Measurements from ENCODE around the gene HMHB1.
"Not testable (repeated sequence)": the region's sequence is repeated elsewhere in the genome, so short reads cannot be mapped to it uniquely, and the experiment has no call there.

The HMHB1 gene

GRCh38 chr5:143805861-143806260 lies 6.1 kb upstream of the HMHB1 start:
- no peak for DNase-seq

- DNase-seq = no peak
These were observed 5.4 kb upstream of the HMHB1 start for GRCh38 chr5:143806579-143806978.

DNA sequence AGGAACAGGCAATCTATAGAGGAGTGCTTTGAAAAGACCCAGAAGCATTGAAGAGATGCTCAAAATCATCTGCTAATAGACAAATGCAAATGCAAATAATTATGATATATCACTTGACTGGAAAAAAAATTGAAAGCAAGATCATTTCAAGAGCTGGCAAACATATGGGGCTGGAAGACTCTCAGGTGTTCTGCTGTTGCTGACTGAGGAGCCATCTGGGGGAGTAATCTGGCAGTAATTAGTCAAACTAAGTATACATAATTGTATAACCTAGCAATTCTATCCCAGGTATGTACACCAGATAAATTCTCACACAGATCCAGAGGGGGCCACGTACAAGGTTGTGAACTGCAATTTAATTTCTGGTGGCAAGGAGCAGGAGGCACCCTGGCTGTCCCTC lies 4.6 kb upstream of the HMHB1 start:
- no peak for DNase-seq

DNA sequence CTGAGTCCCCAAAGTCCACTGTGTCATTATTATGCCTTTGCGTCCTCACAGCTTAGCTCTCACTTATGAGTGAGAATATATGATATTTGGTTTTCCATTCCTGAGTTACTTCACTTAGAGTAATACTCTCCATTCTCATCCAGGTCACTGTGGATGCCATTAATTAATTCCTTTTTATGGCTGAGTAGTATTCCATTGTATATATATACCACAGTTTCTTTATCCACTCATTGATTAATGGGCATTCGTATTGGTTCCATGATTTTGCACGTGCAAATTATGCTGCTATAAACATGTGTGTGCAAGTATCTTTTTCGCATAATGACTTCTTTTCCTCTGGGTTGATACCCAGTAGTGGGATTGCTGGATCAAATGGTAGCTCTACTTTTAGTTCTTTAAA lies 4.4 kb downstream of the HMHB1 start:
- DNase-seq = not testable (repeated sequence)

- no peak for DNase-seq
These were observed 7.8 kb downstream of the HMHB1 start for GRCh38 chr5:143819716-143820115.

DNA sequence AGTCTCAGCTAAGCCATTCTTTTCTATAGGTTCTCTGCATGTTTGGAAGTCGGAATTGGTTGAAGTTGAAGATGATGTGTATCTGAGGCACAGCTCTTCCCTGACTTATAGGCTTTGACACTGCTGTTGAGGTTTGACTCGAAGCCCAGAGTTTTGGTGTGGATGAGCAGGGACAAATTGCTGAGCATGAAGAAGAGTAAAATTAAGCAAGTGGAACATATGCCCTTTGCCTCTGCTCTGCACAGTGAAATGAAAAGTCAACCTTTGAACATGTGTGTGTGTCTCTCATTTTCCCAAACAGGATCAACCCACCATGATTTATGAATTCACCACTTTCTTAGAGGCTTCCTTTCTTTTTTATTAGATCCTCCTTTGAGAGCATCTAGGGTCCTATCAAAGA lies 8.5 kb downstream of the HMHB1 start:
- no peak for DNase-seq

DNA sequence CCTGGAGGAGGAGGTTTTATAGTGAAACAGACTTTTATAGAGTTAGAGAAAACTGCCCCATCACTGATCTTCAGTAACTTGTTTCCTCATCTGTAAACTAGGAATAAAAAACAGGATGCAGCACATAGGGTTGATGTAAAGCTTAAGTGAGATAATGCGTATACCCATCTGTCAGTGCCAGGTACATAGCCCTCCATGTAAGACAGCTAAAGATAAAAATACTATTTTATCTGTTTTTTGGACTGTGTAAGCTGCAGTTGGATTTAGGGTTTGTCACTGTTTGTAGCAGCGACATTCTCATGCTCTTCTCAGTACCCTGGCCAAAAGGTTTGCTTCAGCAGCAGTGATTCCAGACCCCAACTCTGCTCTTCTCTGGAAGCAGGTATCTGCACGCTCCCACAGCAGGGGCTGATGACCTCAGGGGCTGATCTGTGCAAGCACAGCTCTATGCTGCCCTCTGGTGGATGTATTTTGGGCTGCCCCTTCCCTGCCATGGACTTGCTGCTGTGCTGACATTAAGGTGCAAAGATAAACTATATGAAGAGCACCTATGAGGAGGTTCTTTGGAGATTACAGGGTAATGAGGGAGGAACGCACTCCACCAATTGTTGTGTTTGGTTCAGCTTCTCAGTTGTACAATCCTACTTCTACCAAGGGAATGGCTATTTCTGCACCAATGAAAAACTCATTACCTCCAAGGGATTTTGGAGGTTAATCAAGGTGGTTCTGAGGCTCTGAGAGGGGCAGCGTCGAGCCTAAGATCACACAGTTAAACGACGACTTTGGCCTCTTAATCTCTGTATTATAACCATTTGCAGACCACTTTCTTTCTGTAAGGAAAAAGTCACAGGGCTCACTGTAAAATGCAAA lies 13.1 kb downstream of the HMHB1 start:
- DNase-seq = peak; percentile 83

- DNase-seq = no peak
These were observed 15.0 kb downstream of the HMHB1 start for GRCh38 chr5:143826951-143827444.

DNA sequence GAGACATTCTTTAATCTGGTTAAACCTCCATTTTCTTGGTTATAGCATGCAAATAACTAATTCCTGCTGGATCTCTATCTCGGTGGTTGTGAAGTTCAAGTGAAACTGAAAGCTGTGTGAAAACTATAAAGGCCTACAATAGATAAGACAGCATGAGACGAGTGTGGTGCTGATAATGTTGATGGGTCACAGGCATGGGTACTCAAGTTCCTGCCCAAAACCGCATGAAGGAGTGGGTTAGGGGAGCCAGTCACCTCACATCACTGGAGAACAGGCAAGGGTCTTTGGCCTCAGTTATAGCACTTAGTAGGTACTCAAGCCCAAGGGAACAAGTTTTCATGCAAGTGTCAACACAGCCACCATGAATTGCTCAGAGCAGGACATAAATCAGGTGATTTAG lies 16.7 kb downstream of the HMHB1 start:
- DNase-seq = no peak

- DNase-seq = no peak
These were observed 21.2 kb downstream of the HMHB1 start for GRCh38 chr5:143833177-143833576.

DNA sequence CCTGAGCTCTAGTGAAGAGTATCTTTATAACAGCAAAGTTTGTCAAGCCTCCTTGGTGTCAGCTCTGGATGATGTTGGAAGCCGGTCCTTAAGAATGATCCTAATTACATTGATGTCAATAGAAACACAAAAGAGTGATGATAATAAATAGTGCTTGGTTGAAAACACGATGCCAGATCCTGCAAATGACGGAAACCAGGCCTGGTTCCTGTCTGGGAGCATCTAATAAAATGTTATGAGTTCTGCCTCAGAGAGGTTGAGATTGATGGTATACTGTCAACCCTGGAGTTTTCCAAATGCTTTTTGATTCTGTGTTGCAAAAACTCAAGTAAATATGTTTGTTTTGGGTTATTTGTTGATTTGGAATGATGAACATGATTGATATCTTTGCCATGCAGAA lies 23.3 kb downstream of the HMHB1 start:
- DNase-seq = no peak

DNA sequence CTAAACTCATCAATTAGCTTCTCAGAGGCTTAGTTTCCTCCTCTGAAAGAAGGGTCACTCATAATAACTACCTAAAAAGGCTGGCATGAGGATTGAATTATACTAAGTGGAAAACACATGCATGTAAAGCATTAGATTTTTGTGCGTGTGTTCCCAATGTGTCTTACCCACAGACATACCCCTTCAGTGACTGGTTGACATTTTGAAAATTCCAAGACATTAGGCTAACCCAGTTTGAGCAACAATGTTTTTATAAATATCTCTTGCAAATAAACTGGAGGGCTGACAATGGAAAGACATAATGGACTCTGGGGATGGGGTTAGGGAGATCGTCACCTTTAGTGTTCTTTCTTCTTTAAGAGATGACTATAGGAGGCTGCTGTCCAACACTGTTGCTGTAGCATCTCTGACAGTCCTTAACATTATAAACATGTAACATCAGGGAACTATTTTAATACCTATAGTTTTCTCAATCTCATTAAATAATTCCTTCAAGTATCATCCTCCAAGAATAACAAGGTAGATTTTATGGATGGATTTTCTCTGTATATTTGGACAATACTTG lies 24.3 kb downstream of the HMHB1 start:
- DNase-seq = no peak

DNA sequence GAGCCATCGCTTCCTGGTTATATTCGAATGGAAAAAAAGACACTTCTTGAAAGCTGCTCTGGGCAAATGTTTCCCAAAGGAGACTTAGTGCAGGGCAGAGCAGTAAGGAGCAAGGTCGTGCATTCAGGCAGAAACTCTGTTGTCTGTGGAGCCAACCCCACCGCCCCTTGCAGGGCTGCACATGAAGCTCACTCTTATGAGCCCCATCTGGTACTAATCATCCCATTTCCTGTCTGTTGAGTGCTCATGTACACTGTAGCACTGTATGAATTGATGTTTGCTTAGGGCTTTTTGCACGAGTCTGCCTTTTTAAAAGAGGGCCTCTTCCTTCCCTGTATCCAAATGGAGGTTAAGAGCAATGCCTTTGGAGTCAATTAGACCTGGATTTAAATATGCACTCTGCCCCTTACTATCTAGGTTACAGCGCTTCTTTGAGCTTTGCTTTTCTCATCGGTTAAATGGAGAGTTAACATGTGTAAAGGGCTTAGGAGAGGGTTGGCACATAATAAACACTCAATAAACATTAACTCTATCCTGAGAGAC lies 25.4 kb downstream of the HMHB1 start:
- DNase-seq = no peak

DNA sequence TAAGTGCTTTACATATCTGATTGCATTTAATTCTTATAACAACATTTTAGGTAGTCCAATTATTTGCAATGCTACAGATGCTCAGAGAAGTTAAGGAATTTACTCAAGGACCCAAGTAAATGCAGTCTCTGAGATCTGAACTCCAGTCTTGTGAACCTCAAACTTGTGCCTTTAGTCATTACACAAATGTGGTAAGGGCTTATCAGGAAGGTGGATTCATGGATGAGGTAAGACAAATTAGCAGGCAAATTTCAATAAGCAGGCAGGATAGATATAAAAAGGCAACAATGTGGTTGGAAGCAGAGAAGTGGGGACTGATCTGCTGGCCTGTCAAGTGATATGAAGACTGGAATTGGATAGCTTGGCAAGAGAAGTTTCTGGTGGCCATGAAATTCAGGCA lies 29.5 kb downstream of the HMHB1 start:
- DNase-seq = no peak

- no peak for DNase-seq
These were observed 31.0 kb downstream of the HMHB1 start for GRCh38 chr5:143842920-143843319.

GRCh38 chr5:143843461-143843860 lies 31.5 kb downstream of the HMHB1 start:
- no peak for DNase-seq

GRCh38 chr5:143850050-143850683 lies 38.2 kb downstream of the HMHB1 start:
- no peak for DNase-seq

DNA sequence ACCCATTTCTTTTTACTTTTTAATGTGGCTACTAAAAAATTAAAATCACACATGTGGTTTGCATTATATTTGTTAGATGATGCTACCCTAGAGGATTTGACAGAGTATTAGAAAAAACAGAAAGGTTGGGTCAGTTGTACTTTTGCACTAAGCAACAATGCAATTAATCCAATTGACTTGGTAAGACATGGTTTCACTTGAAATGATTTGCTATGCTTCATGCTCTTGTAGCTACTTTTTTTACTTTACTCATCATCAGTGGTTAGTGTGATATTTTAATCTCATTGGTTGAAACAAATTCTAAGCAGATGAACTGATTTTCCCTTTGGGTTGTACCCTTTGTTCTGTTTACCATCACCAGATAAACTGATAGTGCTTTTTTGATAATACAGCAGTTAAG lies 39.4 kb downstream of the HMHB1 start:
- DNase-seq = no peak

- DNase-seq = no peak
These were observed 48.2 kb downstream of the HMHB1 start for GRCh38 chr5:143860211-143860610.

DNA sequence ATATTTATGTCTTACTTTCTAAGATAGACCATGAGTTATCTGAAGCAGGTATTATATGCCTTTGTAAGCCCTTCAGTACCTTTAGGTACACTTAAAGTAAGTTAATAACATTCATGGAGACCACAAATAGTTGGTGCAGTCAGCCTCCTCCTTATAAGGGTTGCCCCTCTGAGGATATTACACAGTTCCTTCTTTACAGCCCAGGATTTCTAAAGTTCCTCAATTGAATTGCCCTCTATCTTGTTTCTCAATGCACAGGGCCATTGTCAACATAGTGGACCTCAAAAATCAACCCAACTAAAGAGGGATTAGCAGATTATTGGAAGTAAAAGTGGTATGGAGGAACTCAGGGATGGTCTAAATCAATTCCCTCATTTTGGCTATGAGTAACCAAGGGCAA lies 50.3 kb downstream of the HMHB1 start:
- no peak for DNase-seq

DNA sequence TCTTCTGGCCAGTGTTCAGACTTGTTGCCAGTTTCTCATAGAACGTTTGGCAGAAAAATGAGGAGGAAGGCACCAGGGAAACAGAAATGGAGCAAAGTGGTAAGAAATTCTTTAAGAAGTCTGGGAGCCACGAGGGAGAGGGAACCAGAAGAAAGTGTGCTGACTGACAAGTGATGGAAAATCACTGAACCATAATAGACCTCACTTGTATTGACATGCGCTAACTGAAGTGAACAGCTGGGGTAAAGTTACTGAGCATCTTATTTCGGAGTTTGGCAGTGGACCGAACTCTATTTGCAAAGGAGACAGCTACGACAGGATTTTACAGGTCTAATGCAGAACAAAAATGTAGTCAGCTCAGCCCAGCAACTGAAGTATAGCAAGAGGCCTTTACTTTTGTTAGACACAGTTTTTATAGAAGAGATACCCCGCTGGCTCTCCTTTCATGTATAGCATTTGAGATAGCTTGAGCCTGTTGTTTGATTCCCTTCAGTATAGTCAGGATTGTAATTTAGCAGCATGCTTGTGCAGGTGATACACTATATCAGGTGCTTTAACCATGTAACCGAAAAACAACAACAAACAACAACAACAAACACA lies 53.6 kb downstream of the HMHB1 start:
- DNase-seq = no peak

Data from midbrain (tissue), 1 donor.